NCI-H187 (cell line): Measurements from ENCODE around the gene CEACAM5.

Source experiments
- DNase-seq, 2 experiments: peaks; one replicate each; lab custom pipeline; 2025; lab: John Stamatoyannopoulos, UW

CEACAM5 gene

DNA sequence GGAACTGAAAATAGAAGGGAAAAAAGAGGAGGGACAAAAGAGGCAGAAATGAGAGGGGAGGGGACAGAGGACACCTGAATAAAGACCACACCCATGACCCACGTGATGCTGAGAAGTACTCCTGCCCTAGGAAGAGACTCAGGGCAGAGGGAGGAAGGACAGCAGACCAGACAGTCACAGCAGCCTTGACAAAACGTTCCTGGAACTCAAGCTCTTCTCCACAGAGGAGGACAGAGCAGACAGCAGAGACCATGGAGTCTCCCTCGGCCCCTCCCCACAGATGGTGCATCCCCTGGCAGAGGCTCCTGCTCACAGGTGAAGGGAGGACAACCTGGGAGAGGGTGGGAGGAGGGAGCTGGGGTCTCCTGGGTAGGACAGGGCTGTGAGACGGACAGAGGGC is at the start of gene CEACAM5:
TSS of gene CEACAM5 (plus strand) at position 146 of the 400 bp plus-strand sequence. CDS start at position 252, 106 bp downstream.
- peak in 1 of 2 experiments; percentile 41 for DNase-seq

- DNase-seq: no peak
These were observed 42.4 kb upstream of the CEACAM5 start for GRCh38 chr19:41666075-41666474.

GRCh38 chr19:41668315-41668714 is 40.1 kb upstream of the CEACAM5 start:
- DNase-seq: no peak

DNA sequence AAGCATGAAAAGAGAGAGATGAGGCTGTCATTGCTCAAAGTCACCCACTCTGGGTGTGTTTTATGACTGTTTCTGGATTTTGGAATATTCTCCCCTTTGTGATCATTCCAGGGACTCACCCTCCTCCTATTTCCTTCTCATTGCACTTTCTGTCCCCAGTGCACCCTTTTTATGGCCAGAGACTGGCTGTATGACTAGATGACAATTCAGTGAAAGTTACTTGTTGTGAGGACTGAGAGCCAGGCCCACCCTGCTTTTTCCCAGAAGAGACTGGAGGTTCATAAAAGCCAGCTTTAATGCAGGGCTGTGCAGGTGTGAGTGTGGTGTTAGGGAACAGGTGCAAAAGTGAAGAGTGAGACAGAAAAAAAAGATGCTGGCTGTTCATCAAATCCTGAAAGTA is 37.7 kb upstream of the CEACAM5 start:
- DNase-seq: no peak

- no peak for DNase-seq
These were observed 36.9 kb upstream of the CEACAM5 start for GRCh38 chr19:41671486-41671885.

DNA sequence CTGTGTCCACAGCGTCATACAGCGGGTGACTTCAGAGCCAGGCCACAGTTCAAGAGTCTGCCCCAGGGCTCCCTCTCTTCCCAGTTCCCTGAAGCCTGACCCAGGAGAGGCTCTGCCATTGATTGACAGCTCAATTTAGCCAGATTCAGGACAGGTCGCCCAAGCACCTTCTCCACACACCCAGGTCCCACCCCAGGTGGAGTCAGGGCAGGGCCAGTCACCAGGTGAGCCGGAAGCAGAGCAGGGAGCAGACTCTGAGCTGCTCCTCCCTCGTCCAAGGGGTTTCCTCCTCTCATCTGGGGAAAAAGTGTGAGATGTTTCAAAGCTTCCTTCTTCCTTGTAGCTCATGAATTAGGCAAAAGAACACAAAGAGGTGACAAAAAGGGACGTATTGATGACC is 26.0 kb upstream of the CEACAM5 start:
- DNase-seq: no peak

DNA sequence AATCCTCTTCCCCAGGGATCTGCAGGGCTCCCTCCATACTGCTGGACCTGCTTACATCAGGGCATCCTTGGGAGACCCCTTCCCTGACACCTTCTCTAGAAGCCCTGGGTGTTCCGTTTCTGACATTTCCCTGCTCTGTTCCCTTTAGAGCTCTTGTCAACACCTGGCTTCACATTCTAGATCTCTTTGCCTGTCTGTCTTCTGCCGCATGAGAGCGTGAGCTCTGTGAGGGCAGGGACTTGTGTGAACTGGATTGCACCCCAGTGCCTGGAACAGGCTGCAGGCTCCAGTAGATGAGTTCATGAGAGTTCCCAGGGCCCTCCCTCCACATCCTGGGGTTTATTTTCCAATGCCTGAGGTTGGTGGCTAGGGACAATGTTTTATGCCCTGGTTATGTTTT is 21.0 kb upstream of the CEACAM5 start:
- no peak for DNase-seq

DNA sequence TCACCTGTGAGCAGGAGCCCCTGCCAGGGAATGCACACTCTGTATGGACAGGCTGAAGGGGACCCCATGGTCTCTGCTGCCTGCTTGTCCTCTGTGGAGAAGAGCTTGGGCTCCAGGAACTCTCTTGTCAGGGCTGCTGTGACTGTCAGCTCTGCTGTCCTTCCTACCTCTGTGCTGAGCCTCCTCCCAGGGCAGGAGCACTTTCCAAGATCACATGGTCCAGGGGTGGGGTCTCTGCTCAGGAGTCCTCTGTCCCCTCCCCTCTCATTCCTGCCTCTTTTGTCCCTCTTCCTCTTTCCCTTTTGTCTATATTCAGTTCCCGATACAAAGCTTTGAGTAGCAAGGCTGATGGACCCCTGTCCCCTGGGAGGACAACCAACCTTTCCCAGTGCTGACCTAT is 20.3 kb upstream of the CEACAM5 start, which contains the start of gene CEACAM7:
TSS of gene CEACAM7 (minus strand) at position 173 of the 400 bp plus-strand sequence. CDS start at position 68, 105 bp downstream.
- DNase-seq: no peak

DNA sequence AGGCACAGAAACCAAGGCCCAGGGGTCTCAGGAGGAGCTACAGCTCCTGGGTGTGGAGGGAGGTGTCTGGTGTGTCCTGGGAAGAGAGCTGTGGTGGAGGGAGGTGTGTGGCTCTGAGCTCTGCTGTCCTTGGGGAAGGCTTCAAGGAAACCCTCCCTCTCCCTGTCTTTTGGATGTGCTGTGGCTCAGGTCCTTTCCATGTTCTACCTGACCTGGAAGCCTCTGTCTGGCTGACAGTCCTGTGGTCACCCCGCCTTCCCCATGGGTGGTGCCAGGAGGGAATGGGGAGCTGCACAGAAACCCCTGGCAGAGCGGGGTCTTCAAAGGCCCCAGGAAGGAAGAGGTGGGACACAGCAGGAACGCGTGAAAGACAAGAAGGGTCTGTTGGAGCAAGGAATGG is 19.7 kb upstream of the CEACAM5 start:
- DNase-seq: no peak

DNA sequence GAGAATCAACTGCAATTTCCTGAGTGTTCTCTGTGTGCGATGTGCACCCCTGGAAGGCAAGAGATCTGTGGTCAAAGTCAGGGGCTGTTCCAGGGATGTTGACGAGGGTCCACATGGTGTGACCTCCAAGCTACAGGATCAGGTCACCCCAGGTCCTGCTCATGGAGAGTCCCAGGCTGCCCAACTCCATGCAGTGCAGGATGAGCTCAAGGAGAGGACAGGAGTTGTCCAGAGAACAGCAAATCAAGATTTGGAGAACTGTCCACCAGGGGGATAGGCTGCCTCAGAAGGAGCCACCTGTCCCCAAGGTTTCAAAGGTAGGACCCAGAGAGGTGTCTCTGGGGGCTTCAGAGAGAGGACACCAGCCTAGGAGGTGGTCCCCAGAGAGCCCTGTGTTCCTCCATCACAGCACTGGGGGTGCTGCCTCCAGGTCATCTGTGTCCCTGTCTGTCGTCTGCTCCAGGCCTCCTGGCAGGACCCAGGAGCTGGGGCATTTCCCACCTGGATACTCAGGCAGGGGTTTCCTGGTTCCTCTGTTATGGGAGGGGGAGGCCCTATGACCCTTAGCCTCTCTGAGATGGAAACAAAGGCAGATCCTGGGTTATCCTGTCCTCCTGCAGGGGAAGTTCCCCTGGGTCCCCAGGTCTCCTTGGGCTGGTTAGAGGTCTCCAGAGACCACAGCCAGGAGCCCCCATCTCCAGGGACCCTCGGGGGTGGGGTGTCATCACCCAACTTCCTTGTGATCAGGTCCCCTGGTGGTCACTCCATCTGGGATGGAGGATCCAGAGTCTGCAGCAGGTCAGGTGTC is 18.2 kb upstream of the CEACAM5 start:
- DNase-seq: no peak

GRCh38 chr19:41690801-41691065 is 17.7 kb upstream of the CEACAM5 start:
- no peak for DNase-seq

DNA sequence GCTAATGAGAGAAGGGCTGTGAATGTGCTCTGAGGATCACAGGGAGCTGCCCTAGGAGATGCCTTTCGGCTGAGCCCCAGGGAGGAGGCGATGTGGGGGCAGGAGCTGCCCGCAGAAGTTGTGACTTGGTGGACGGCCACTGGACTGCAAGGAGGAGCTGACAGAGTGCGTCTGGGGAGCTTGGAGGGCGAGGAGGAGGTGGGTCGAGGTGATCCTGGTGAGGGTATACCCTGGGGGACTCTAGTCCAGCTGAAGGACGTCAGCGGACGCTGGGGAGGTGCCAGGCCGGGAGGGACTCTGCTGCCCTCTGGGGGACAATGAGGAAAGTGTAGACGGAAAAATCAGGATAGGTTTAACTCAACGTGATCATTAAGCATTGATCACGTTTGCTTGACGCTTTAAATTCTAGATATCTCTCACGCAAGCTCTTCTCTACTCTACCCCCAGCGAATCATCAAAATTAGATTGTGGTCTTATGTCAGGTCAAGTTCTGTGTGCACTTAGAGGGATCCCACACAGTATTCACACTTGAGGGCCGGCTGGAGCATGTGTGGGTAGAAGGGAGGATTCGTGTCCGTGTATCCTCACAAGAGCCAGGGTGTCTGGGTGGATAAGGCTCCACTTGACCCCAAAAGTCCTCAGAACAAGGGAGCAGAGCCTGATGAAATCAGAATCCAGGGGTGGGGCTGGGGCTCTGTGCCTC is 17.0 kb upstream of the CEACAM5 start:
- no peak for DNase-seq

DNA sequence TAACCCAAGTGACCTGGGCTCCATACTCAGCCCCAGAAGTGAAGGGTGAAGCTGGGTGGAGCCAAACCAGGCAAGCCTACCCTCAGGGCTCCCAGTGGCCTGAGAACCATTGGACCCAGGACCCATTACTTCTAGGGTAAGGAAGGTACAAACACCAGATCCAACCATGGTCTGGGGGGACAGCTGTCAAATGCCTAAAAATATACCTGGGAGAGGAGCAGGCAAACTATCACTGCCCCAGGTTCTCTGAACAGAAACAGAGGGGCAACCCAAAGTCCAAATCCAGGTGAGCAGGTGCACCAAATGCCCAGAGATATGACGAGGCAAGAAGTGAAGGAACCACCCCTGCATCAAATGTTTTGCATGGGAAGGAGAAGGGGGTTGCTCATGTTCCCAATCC is 14.2 kb upstream of the CEACAM5 start:
- no peak for DNase-seq

- DNase-seq: no peak
These were observed 13.4 kb upstream of the CEACAM5 start for GRCh38 chr19:41694831-41695635.

GRCh38 chr19:41695745-41696144 is 12.7 kb upstream of the CEACAM5 start:
- no peak for DNase-seq

DNA sequence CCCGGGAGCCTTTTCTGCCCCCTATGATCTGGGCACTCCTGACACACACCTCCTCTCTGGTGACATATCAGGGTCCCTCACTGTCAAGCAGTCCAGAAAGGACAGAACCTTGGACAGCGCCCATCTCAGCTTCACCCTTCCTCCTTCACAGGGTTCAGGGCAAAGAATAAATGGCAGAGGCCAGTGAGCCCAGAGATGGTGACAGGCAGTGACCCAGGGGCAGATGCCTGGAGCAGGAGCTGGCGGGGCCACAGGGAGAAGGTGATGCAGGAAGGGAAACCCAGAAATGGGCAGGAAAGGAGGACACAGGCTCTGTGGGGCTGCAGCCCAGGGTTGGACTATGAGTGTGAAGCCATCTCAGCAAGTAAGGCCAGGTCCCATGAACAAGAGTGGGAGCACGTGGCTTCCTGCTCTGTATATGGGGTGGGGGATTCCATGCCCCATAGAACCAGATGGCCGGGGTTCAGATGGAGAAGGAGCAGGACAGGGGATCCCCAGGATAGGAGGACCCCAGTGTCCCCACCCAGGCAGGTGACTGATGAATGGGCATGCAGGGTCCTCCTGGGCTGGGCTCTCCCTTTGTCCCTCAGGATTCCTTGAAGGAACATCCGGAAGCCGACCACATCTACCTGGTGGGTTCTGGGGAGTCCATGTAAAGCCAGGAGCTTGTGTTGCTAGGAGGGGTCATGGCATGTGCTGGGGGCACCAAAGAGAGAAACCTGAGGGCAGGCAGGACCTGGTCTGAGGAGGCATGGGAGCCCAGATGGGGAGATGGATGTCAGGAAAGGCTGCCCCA is 11.8 kb upstream of the CEACAM5 start:
- no peak for DNase-seq

- no peak for DNase-seq
These were observed 11.1 kb upstream of the CEACAM5 start for GRCh38 chr19:41697198-41697855.

- DNase-seq: no peak
These were observed 9.6 kb upstream of the CEACAM5 start for GRCh38 chr19:41698746-41699230.

GRCh38 chr19:41699231-41699967 is 9.0 kb upstream of the CEACAM5 start:
- DNase-seq: no peak

DNA sequence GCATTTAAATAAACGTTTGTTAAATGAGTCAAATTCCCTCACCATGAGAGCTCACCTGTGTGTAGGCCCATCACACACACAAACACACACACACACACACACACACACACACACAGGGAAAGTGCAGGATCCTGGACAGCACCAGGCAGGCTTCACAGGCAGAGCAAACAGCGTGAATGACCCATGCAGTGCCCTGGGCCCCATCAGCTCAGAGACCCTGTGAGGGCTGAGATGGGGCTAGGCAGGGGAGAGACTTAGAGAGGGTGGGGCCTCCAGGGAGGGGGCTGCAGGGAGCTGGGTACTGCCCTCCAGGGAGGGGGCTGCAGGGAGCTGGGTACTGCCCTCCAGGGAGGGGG is 8.5 kb upstream of the CEACAM5 start:
- no peak for DNase-seq
